Right renal pelvis (tissue), 4 donors: Measurements from ENCODE around the gene RUBCN. TPM values are rescaled to one million over a fixed set of nuclear protein-coding genes. Genes with fewer than 3 reads are reported as not detected.
"Not testable (repeated sequence)": the region's sequence is repeated elsewhere in the genome, so short reads cannot be mapped to it uniquely, and the experiment has no call there.

ENCODE experiments used
- DNase-seq, 4 donors: peaks; one replicate each; pipeline ENCODE4 v3.0.0-alpha.2; 2013; ENCODE audit warnings: low read depth in 4 of 4, low spot score in 3 of 4, missing footprints in 1 of 4
- polyA plus RNA-seq, 4 donors: library from polyadenylated mRNA; unstranded; fragments of 120-200 nt; gene quantifications; one replicate each; pipeline ENCODE4 v1.2.1, GENCODE V29; 2013; ENCODE audit not compliant: insufficient read length in 4 of 4

The RUBCN gene
- polyA plus RNA-seq, 4 donors, result 8.3 to 11.6 (median 9.6) TPM

DNA sequence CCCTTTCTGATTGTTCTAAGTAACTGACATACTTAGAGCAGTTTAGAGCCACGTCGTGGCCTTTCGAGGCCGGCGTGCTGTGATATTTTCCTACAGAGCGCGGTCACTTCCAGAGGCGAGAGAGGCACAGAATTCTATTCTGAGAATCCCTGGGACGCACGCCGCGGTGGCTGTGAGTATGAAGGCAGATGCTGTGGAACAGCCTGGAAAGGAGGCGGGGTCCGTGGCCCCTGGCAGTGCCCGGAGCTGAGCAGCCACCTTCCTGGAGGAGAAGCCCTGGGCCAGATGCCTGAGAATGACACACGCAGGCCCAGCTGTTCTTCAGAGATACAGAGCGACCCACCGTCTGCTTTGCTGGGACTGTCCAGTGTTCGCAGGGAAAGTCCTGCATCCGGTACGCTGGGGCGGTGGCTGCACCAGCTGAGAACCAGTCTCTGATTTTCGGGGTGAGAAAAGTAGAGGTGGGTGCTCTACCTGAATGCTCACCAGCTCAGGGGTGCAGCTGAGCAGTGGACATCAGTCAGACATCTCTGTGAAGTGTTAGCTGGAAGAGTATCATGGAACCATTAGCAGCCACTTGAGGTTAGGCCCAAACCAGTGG, 75.4 kb downstream of the RUBCN start:
- DNase-seq, result not testable (repeated sequence)

GRCh38 chr3:197659701-197660100, 77.0 kb downstream of the RUBCN start:
- not testable (repeated sequence) for DNase-seq

- not testable (repeated sequence) for DNase-seq
Measured at GRCh38 chr3:197659144-197659543, 77.6 kb downstream of the RUBCN start.

DNA sequence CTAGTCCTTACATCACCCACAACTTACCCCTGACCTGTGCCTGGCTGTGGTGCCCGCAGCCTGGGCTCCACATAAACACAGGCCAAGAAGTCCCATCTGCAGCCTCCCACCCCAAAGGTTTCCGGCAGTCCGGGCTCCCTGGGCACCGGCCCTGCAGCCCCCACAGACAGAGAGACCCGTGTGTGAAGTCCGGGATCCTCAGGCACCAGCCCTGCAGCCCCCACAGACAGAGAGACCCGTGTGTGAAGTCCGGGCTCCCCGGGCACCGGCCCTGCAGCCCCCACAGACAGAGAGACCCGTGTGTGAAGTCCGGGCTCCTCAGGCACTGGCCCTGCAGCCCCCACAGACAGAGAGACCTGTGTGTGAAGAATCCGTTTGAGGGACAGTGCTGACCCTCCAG, 78.0 kb downstream of the RUBCN start:
- not testable (repeated sequence) for DNase-seq

GRCh38 chr3:197657541-197658292, 79.0 kb downstream of the RUBCN start:
- DNase-seq, result not testable (repeated sequence)

GRCh38 chr3:197656960-197657359, 79.7 kb downstream of the RUBCN start:
- not testable (repeated sequence) for DNase-seq

GRCh38 chr3:197656129-197656528, 80.6 kb downstream of the RUBCN start:
- not testable (repeated sequence) for DNase-seq

DNA sequence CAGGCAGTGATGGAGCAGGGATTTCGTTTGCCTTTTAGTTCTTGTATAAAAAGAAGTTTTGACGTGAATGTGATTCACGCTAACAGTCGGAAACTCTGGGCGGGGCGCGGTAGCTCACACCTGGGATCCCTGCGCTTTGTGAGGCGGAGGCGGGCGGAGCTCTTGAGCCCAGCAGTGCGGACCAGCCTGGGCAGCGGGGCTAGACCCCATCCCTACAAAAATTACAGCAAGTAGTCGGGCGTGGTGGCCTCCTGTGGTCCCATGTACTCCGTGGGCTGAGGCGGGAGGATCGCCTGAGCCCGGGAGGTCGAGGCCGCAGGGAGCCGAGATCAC, 81.7 kb downstream of the RUBCN start:
- DNase-seq, result not testable (repeated sequence)

GRCh38 chr3:197654090-197654997, 82.4 kb downstream of the RUBCN start:
- DNase-seq, result not testable (repeated sequence)

DNA sequence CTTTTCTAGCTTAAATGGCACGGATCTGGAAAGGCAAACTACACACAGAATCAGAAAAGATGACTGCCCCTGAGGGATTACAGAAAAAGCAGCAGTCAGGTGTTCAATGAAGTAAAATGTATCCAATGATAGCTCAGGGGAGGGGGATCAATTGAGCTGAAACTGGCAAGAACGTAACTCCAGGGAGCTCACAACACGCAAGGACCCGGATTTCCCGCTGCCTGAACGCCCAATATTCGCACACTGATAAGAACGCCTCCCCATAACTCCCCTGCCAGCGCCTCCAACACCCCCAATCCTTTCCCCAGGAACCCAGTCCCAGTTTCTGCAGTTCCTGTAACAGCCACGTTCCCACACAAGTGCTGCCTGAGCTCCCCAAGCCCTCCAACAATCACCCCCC, 83.8 kb downstream of the RUBCN start:
- DNase-seq, result not testable (repeated sequence)

DNA sequence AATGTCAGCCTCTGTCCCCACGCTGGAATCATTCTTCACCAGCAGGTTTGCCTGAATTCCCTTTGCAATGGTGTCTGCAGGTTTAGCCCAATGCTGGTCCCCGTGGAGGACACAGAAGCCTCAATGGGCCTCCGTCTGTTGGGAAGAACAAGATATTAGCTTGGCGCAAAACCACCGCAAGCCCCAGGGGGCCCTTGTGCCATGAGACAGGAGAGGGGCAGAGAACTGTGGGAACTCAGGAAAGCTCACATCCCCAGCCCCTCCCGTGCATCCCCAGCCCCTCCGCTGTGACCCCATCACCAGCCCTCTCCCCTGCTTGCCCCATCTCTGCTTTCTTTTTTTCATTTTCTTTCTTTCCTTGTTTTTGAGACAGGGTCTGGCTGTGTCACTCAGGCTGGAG, 89.1 kb downstream of the RUBCN start:
- DNase-seq, result not testable (repeated sequence)

- not testable (repeated sequence) for DNase-seq
Measured at GRCh38 chr3:197647191-197647590, 89.5 kb downstream of the RUBCN start.

DNA sequence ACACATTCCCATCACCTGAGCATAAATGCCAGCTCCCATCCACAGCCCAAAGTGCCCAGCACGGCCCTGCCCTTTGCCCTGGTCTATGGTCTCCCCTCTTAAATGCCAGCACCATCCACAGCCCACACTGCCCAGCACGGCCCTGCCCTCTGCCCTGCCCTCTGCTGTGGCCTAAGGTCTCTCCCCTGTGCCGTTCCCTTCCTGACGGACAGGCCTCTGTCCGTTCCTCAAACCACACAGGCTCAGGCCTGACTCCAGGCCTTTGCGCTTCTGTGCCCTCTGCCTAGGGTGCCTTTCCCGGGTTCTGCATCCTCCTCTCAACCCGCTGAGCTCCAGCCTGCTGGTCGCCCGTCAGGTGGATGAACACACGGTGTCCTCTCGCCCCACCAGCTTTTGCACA, 90.4 kb downstream of the RUBCN start:
- not testable (repeated sequence) for DNase-seq

GRCh38 chr3:197637556-197637955, 99.1 kb downstream of the RUBCN start:
- DNase-seq, result not testable (repeated sequence)

GRCh38 chr3:197631989-197632388, 104.7 kb downstream of the RUBCN start:
- not testable (repeated sequence) for DNase-seq

GRCh38 chr3:197630766-197631165, 105.9 kb downstream of the RUBCN start:
- DNase-seq, result not testable (repeated sequence)

- not testable (repeated sequence) for DNase-seq
Measured at GRCh38 chr3:197629286-197629685, 107.4 kb downstream of the RUBCN start.

GRCh38 chr3:197627772-197628523, 108.8 kb downstream of the RUBCN start:
- DNase-seq, result peak; percentile 51 to 76 (median 64)

GRCh38 chr3:197627158-197627771, 109.4 kb downstream of the RUBCN start:
- DNase-seq, result not testable (repeated sequence)
